GM12865 (cell line): Measurements from ENCODE around the gene NOX5.

ENCODE experiments used
- DNase-seq: peaks from one replicate; pipeline ENCODE4 v3.0.0; 2010; ENCODE audit warnings: low read depth
- H3K4me3 ChIP-seq: 2 replicates; pipeline ENCODE4 v1.5.1; 2011; ENCODE audit warnings: mild to moderate bottlenecking, low read depth, low read length, control low read depth
- TF ChIP-seq, protein P1 (sequence below): IDR thresholded peaks from 2 replicates; pipeline ENCODE4 v1.5.1; 2011; ENCODE audit warnings: low read length, control low read depth, low read depth, inconsistent platforms; ENCODE audit not compliant: insufficient read depth; ENCODE audit errors: missing control alignments

The NOX5 gene

DNA sequence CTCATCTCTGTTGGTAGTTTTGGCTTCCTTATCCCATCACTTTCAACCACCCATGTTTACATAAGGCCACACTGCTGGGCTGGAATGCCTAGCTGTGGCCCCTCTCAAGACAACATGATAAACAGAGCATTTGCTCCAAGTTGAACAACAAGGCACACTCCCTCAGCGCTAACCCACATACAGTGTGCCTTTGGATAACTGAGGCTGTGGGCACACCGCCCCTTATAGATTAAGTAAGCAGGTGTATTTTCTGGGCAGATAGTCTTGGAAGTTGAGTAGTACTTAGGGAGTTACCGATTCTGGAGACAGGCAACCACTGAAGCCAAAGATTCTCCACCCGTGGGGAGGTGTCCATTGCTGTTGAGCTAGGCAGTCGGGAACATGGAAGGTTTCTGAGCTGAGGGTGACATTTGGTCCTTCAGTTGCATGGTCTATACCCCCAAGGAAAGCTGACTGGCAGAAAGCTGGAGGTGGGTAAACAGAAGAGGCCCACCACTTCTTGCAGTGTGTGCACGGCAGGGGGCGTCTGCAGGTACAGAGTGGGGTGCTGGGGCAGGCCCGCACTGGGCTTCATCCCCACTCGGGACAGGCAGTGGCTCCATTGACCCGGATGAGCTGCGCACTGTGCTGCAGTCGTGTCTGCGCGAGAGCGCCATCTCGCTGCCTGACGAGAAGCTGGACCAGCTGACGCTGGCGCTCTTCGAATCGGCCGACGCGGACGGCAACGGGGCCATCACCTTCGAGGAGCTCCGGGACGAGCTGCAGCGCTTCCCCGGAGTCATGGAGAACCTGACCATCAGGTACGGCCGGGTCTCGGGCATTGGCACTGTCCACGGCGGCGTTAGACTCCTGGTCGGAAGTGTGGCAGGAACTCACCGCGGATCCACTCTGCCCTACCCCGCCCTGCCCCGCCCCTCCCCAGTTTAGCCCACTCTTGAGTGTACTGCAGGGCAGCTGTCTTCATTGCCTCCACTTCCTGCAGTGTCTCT is 16.8 kb downstream of the NOX5 start:
- H3K4me3 ChIP-seq: no peak overlapping the region
- TF ChIP-seq, protein P1, sequence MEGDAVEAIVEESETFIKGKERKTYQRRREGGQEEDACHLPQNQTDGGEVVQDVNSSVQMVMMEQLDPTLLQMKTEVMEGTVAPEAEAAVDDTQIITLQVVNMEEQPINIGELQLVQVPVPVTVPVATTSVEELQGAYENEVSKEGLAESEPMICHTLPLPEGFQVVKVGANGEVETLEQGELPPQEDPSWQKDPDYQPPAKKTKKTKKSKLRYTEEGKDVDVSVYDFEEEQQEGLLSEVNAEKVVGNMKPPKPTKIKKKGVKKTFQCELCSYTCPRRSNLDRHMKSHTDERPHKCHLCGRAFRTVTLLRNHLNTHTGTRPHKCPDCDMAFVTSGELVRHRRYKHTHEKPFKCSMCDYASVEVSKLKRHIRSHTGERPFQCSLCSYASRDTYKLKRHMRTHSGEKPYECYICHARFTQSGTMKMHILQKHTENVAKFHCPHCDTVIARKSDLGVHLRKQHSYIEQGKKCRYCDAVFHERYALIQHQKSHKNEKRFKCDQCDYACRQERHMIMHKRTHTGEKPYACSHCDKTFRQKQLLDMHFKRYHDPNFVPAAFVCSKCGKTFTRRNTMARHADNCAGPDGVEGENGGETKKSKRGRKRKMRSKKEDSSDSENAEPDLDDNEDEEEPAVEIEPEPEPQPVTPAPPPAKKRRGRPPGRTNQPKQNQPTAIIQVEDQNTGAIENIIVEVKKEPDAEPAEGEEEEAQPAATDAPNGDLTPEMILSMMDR: peak; percentile 18
- peak; percentile 6 for DNase-seq

DNA sequence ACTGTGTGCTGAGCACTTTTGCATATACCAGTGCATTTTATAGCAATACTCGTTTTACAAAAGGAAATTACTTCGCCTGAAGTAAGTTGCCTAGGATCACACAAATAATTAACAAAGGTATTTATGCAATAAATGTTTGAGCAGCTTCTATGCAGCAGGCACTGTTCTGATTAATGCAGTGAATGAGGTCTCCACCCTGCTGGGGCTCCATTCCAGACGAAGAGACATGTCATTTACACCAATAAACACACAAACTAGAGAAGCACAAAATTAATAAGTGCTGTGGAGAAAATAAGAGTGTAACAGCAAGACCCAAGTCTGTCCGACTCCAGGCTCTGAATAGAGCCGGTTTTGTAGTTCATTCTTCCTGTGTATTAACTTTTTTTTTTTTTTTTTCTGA is 17.5 kb downstream of the NOX5 start:
- TF ChIP-seq, protein P1: no peak
- no peak for DNase-seq
- no peak overlapping the region for H3K4me3 ChIP-seq

DNA sequence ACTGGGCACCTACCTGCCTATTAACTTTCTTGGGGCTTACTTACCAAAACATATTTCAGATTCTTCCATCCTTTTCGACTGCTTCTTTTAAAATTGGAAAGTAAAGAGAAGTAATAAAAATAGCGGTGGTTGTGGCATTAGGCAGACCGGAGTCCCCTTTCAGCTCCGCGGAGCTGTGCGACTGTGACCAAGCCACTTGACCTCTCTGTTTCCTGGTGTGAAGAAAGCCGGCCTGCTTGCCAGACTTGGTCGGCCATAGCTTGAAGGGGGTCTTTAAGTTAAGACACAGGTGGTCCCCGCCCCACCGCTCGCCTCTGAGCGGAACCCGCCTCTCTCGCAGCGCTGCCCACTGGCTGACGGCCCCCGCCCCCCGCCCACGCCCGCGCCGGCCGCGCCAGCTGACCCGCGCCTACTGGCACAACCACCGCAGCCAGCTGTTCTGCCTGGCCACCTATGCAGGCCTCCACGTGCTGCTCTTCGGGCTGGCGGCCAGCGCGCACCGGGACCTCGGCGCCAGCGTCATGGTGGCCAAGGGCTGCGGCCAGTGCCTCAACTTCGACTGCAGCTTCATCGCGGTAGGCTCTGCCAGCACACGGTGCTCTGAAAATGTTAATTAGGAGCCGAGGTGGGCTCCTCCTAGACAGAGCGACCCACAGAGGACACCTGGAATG is 18.3 kb downstream of the NOX5 start:
- TF ChIP-seq, protein P1: no peak
- H3K4me3 ChIP-seq: no peak overlapping the region
- no peak for DNase-seq

DNA sequence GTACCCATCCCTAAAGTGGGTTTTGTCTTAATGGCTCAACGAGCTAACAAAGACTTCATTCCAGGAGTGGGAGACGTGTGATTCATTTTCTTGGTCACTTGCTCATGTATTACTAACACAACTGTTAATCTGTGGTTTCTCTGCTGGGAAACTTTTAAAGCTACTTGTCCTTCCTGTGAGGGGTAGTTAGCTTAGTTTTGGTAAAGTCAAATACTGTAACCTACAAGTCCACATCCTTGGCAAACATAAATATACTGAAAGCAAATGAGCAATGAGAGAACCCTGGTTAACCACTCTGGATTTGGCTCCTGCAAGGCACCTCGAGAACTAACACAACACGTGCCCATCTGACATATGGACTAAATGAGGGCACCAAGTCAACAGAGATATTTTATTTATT is 19.9 kb downstream of the NOX5 start:
- no peak for DNase-seq
- TF ChIP-seq, protein P1: no peak
- H3K4me3 ChIP-seq: no peak overlapping the region

DNA sequence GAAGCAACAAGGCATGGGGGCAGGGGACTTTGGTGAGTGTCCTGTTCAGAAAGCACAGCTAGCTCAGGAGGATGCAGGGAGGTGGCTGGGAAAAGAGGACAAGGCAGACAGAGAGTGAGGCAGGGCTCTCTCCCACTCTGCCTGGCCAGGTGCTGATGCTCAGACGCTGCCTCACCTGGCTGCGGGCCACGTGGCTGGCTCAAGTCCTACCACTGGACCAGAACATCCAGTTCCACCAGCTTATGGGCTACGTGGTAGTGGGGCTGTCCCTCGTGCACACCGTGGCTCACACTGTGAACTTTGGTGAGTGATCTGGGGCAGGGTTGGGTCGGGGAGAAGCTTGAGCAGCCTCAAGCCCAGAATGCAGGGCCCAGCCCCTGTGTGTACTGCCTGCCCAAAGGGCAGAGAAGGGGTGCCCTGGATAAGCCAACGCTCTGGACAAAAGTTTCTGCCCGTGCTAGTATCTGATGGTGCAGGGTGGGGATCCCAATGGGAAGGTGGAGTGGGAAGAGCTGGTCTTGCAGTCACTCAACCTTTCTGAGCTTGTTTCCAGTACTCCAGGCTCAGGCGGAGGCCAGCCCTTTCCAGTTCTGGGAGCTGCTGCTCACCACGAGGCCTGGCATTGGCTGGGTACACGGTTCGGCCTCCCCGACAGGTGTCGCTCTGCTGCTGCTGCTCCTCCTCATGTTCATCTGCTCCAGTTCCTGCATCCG is 20.9 kb downstream of the NOX5 start:
- TF ChIP-seq, protein P1: no peak
- H3K4me3 ChIP-seq: no peak overlapping the region
- no peak for DNase-seq

DNA sequence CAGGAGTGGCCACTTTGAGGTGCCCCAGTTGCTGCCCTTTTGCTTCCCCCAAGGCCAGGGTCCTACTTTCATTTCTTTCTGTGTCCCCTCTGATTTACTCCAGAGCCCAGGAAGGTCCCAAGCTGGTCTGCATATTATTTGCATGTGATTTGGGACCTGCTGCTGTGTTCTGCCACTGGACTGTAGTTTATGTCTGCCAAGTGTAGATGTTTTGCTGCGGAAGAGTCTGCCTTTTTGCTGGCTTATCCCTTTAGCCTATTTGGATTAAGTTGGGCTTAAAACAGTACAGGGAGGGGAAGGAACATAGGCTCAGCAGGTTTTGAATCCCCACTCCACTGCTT is 21.4 kb downstream of the NOX5 start:
- TF ChIP-seq, protein P1: no peak

More for the DNA sequence above, 21.4 kb downstream of the NOX5 start:
- DNase-seq: no peak
- H3K4me3 ChIP-seq: no peak overlapping the region
